Measurements from ENCODE around the gene SERPINA12. TPM values are rescaled to one million over a fixed set of nuclear protein-coding genes. Genes with fewer than 3 reads are reported as not detected.

SERPINA12 gene
- total RNA-seq, 2 experiments from 2014 or later, result not detected

GRCh38 chr14:94458096-94458495 is 51.2 kb downstream of the SERPINA12 start:
- H3K27ac Mint-ChIP-seq, result no peak overlapping the region
- DNase-seq (no peak), ATAC-seq (no peak)
- POLR2A ChIA-PET, result no interaction called here
- H3K4me1 Mint-ChIP-seq (ENCODE audit: low read depth), result peaks cover 5% of the 10 kb centered on the region
- H3K4me3 Mint-ChIP-seq, result no peak overlapping the region
- peaks cover 17% of the 10 kb centered on the region for H3K27me3 Mint-ChIP-seq (ENCODE audit: low read depth)
- H3K36me3 Mint-ChIP-seq (ENCODE audit: low read depth), result no peaks in the 10 kb centered on the region
- H3K9me3 Mint-ChIP-seq (ENCODE audit: insufficient read depth), result no peaks in the 10 kb centered on the region
- CTCF ChIA-PET, result interaction anchor here (0.6 to 1.2 kb wide), 2 partner anchors 28 to 135 kb away, joined by 3 read pairs; no protein-coding TSS in a partner anchor

- Mint-ChIP-seq H3K27ac (no peak overlapping the region), H3K4me1 (ENCODE audit: low read depth) (peaks cover 4% of the 10 kb centered on the region), H3K9me3 (ENCODE audit: insufficient read depth) (no peaks in the 10 kb centered on the region), H3K4me3 (no peak overlapping the region), H3K27me3 (ENCODE audit: low read depth) (peaks cover 18% of the 10 kb centered on the region), H3K36me3 (ENCODE audit: low read depth) (no peaks in the 10 kb centered on the region)
- DNase-seq, result no peak
- POLR2A ChIA-PET, result no interaction called here
- CTCF ChIA-PET, result no interaction called here
- ATAC-seq, result no peak
Measured at GRCh38 chr14:94455928-94456327, 53.3 kb downstream of the SERPINA12 start.

GRCh38 chr14:94451826-94452225 is 57.4 kb downstream of the SERPINA12 start:
- Mint-ChIP-seq H3K36me3 (ENCODE audit: low read depth) (no peaks in the 10 kb centered on the region), H3K4me3 (no peak overlapping the region), H3K9me3 (ENCODE audit: insufficient read depth) (no peaks in the 10 kb centered on the region), H3K27me3 (ENCODE audit: low read depth) (peaks cover 12% of the 10 kb centered on the region), H3K27ac (no peak overlapping the region), H3K4me1 (ENCODE audit: low read depth) (no peaks in the 10 kb centered on the region)
- DNase-seq (no peak), ATAC-seq (no peak)
- POLR2A ChIA-PET, result no interaction called here
- CTCF ChIA-PET, result no interaction called here

GRCh38 chr14:94451091-94451771 is 58.0 kb downstream of the SERPINA12 start:
- ChIA-PET POLR2A (no interaction called here), CTCF (no interaction called here)
- Mint-ChIP-seq H3K4me3 (no peak overlapping the region), H3K27me3 (ENCODE audit: low read depth) (peaks cover 10% of the 10 kb centered on the region), H3K36me3 (ENCODE audit: low read depth) (no peaks in the 10 kb centered on the region), H3K9me3 (ENCODE audit: insufficient read depth) (no peaks in the 10 kb centered on the region), H3K4me1 (ENCODE audit: low read depth) (no peaks in the 10 kb centered on the region), H3K27ac (no peak overlapping the region)
- ATAC-seq, result no peak
- DNase-seq, result no peak

GRCh38 chr14:94450722-94451090 is 58.6 kb downstream of the SERPINA12 start:
- Mint-ChIP-seq H3K27ac (no peak overlapping the region), H3K36me3 (ENCODE audit: low read depth) (no peaks in the 10 kb centered on the region), H3K4me3 (no peak overlapping the region), H3K4me1 (ENCODE audit: low read depth) (no peaks in the 10 kb centered on the region), H3K27me3 (ENCODE audit: low read depth) (peaks cover 10% of the 10 kb centered on the region), H3K9me3 (ENCODE audit: insufficient read depth) (no peaks in the 10 kb centered on the region)
- DNase-seq (no peak), ATAC-seq (no peak)
- ChIA-PET CTCF (no interaction called here), POLR2A (no interaction called here)

GRCh38 chr14:94449930-94450329 is 59.3 kb downstream of the SERPINA12 start:
- H3K4me1 Mint-ChIP-seq (ENCODE audit: low read depth), result no peaks in the 10 kb centered on the region
- H3K4me3 Mint-ChIP-seq, result no peak overlapping the region
- H3K36me3 Mint-ChIP-seq (ENCODE audit: low read depth), result no peaks in the 10 kb centered on the region
- POLR2A ChIA-PET, result no interaction called here
- DNase-seq (no peak), ATAC-seq (no peak)
- H3K27me3 Mint-ChIP-seq (ENCODE audit: low read depth), result peaks cover 9% of the 10 kb centered on the region
- CTCF ChIA-PET, result interaction anchor here (1.1 kb wide), 1 partner anchor 42 kb away, joined by 3 read pairs; no protein-coding TSS in a partner anchor
- H3K9me3 Mint-ChIP-seq (ENCODE audit: insufficient read depth), result no peaks in the 10 kb centered on the region
- H3K27ac Mint-ChIP-seq, result no peak overlapping the region

- H3K27me3 Mint-ChIP-seq (ENCODE audit: low read depth), result peaks cover 6% of the 10 kb centered on the region
- no peaks in the 10 kb centered on the region for H3K9me3 Mint-ChIP-seq (ENCODE audit: insufficient read depth)
- ChIA-PET POLR2A (no interaction called here), CTCF (no interaction called here)
- no peak overlapping the region for H3K27ac Mint-ChIP-seq
- no peaks in the 10 kb centered on the region for H3K36me3 Mint-ChIP-seq (ENCODE audit: low read depth)
- ATAC-seq (no peak), DNase-seq (no peak)
- H3K4me3 Mint-ChIP-seq, result no peak overlapping the region
- H3K4me1 Mint-ChIP-seq (ENCODE audit: low read depth), result no peaks in the 10 kb centered on the region
Measured at GRCh38 chr14:94448071-94448808, 61.0 kb downstream of the SERPINA12 start.

GRCh38 chr14:94447206-94447605 is 62.1 kb downstream of the SERPINA12 start:
- Mint-ChIP-seq H3K9me3 (ENCODE audit: insufficient read depth) (no peaks in the 10 kb centered on the region), H3K27ac (no peak overlapping the region), H3K36me3 (ENCODE audit: low read depth) (no peaks in the 10 kb centered on the region), H3K27me3 (ENCODE audit: low read depth) (peaks cover 6% of the 10 kb centered on the region), H3K4me1 (ENCODE audit: low read depth) (no peaks in the 10 kb centered on the region), H3K4me3 (no peak overlapping the region)
- DNase-seq (no peak), ATAC-seq (no peak)
- POLR2A ChIA-PET, result interaction anchor here (0.5 kb wide), 1 partner anchor 10 kb away, joined by 3 read pairs; no protein-coding TSS in a partner anchor
- CTCF ChIA-PET, result no interaction called here

- Mint-ChIP-seq H3K4me1 (ENCODE audit: low read depth) (no peaks in the 10 kb centered on the region), H3K27ac (no peak overlapping the region), H3K9me3 (ENCODE audit: insufficient read depth) (no peaks in the 10 kb centered on the region), H3K27me3 (ENCODE audit: low read depth) (peaks cover 6% of the 10 kb centered on the region), H3K4me3 (no peak overlapping the region), H3K36me3 (ENCODE audit: low read depth) (no peaks in the 10 kb centered on the region)
- POLR2A ChIA-PET, result no interaction called here
- ATAC-seq, result no peak
- DNase-seq, result no peak
- CTCF ChIA-PET, result interaction anchor here (1.9 kb wide), 1 partner anchor 12 kb away, joined by 5 read pairs; no protein-coding TSS in a partner anchor
Measured at GRCh38 chr14:94446126-94446525, 63.1 kb downstream of the SERPINA12 start.

GRCh38 chr14:94445003-94445402 is 64.3 kb downstream of the SERPINA12 start:
- peaks cover under 1% of the 10 kb centered on the region for H3K27me3 Mint-ChIP-seq (ENCODE audit: low read depth)
- POLR2A ChIA-PET, result no interaction called here
- DNase-seq, result no peak
- no peaks in the 10 kb centered on the region for H3K36me3 Mint-ChIP-seq (ENCODE audit: low read depth)
- no peaks in the 10 kb centered on the region for H3K9me3 Mint-ChIP-seq (ENCODE audit: insufficient read depth)
- CTCF ChIA-PET, result interaction anchor here (1.9 kb wide), 1 partner anchor 11 kb away, joined by 5 read pairs; no protein-coding TSS in a partner anchor
- no peaks in the 10 kb centered on the region for H3K4me1 Mint-ChIP-seq (ENCODE audit: low read depth)
- H3K27ac Mint-ChIP-seq, result no peak overlapping the region
- no peak for ATAC-seq
- no peak overlapping the region for H3K4me3 Mint-ChIP-seq

- CTCF ChIA-PET, result no interaction called here
- no peak overlapping the region for H3K4me3 Mint-ChIP-seq
- no peaks in the 10 kb centered on the region for H3K9me3 Mint-ChIP-seq (ENCODE audit: insufficient read depth)
- POLR2A ChIA-PET, result no interaction called here
- H3K27ac Mint-ChIP-seq, result no peak overlapping the region
- no peak for DNase-seq
- ATAC-seq, result no peak
- no peaks in the 10 kb centered on the region for H3K36me3 Mint-ChIP-seq (ENCODE audit: low read depth)
- no peaks in the 10 kb centered on the region for H3K4me1 Mint-ChIP-seq (ENCODE audit: low read depth)
- H3K27me3 Mint-ChIP-seq (ENCODE audit: low read depth), result no peaks in the 10 kb centered on the region
Measured at GRCh38 chr14:94441531-94442205, 67.6 kb downstream of the SERPINA12 start.

GRCh38 chr14:94441130-94441529 is 68.1 kb downstream of the SERPINA12 start:
- no peak overlapping the region for H3K4me3 Mint-ChIP-seq
- H3K27me3 Mint-ChIP-seq (ENCODE audit: low read depth), result no peaks in the 10 kb centered on the region
- no peak overlapping the region for H3K27ac Mint-ChIP-seq
- ChIA-PET CTCF (no interaction called here), POLR2A (no interaction called here)
- H3K9me3 Mint-ChIP-seq (ENCODE audit: insufficient read depth), result no peaks in the 10 kb centered on the region
- ATAC-seq (no peak), DNase-seq (no peak)
- H3K4me1 Mint-ChIP-seq (ENCODE audit: low read depth), result no peaks in the 10 kb centered on the region
- H3K36me3 Mint-ChIP-seq (ENCODE audit: low read depth), result no peaks in the 10 kb centered on the region
